Neural crest cell (in vitro differentiated cells): ENCODE data around the gene GPR85. TPM values are rescaled to one million over a fixed set of nuclear protein-coding genes. Genes with fewer than 3 reads are reported as not detected.

Experiments
- DNase-seq: peaks from one replicate; pipeline ENCODE4 v3.0.0; 2021; ENCODE audit warnings: low read depth, mixed read lengths, low spot score
- H3K27ac Mint-ChIP-seq: one replicate; pipeline ENCODE4 v1.8.0; 2021; ENCODE audit warnings: mild to moderate bottlenecking, mixed read lengths; ENCODE audit not compliant: unreplicated experiment
- H3K27me3 Mint-ChIP-seq: 2 replicates; pipeline ENCODE4 v1.8.0; 2021; ENCODE audit warnings: low read depth, mild to moderate bottlenecking, mixed read lengths
- H3K36me3 Mint-ChIP-seq: 2 replicates; pipeline ENCODE4 v1.8.0; 2021; ENCODE audit warnings: low read depth, mild to moderate bottlenecking, mixed read lengths
- H3K4me1 Mint-ChIP-seq: 2 replicates; pipeline ENCODE4 v1.8.0; 2021; ENCODE audit warnings: mixed read lengths
- H3K4me3 Mint-ChIP-seq: one replicate; pipeline ENCODE4 v1.8.0; 2021; ENCODE audit warnings: mild to moderate bottlenecking, mixed read lengths
- H3K9me3 Mint-ChIP-seq: 2 replicates; pipeline ENCODE4 v1.8.0; 2021; ENCODE audit warnings: mixed read lengths
- CTCF ChIP-seq: fragments of 200-600 bp; sonication (generic); conservative IDR thresholded peaks from 2 replicates; pipeline ENCODE4 v1.5.0; 2021; ENCODE audit warnings: antibody characterized with exemption, mild to moderate bottlenecking
- long read RNA-seq: library from polyadenylated mRNA; unstranded; transcript quantifications from one replicate; pipeline ENCODE4 v2.0.0, GENCODE V29; 2020
- total RNA-seq: library from RNA; stranded (reverse); gene quantifications from 2 replicates; pipeline ENCODE4 v1.2.1, GENCODE V29; 2021

GPR85 gene
- total RNA-seq = 1.6 and 2.5 TPM in 2 replicates
- long read RNA-seq, full-length matches to known transcripts = 5 of 5 reads
- long read RNA-seq, partial matches to known transcripts = 0 of 5 reads
- long read RNA-seq, other reads (novel, unspliced or antisense) = 0 of 5 reads

- H3K36me3 Mint-ChIP-seq = no peaks in the 10 kb centered on the region
- DNase-seq = peak; percentile 66
- peak within 1 kb of the TSS; percentile 89 for H3K4me3 Mint-ChIP-seq
- peak within 1 kb of the TSS; percentile 71 for H3K27ac Mint-ChIP-seq
- peaks cover 29% of the 10 kb centered on the region for H3K4me1 Mint-ChIP-seq
- H3K9me3 Mint-ChIP-seq = no peaks in the 10 kb centered on the region
- H3K27me3 Mint-ChIP-seq = no peaks in the 10 kb centered on the region
- TF ChIP-seq CTCF = no peak
These were observed at the start of gene GPR85 for GRCh38 chr7:113086431-113086888. Gene GPR85, minus strand, starts transcription at chr7:113086827. Its CDS starts 2,106 bp downstream, at chr7:113084721.

GRCh38 chr7:113134025-113134424, 47.4 kb upstream of the GPR85 start:
- peaks cover 2% of the 10 kb centered on the region for H3K27me3 Mint-ChIP-seq
- H3K36me3 Mint-ChIP-seq = no peaks in the 10 kb centered on the region
- H3K4me1 Mint-ChIP-seq = no peaks in the 10 kb centered on the region
- H3K4me3 Mint-ChIP-seq = no peak overlapping the region
- no peak for TF ChIP-seq CTCF
- DNase-seq = no peak
- H3K9me3 Mint-ChIP-seq = no peaks in the 10 kb centered on the region
- H3K27ac Mint-ChIP-seq = no peak overlapping the region

- Mint-ChIP-seq H3K27me3 (peaks cover 2% of the 10 kb centered on the region), H3K27ac (no peak overlapping the region), H3K36me3 (no peaks in the 10 kb centered on the region), H3K9me3 (no peaks in the 10 kb centered on the region), H3K4me1 (no peaks in the 10 kb centered on the region), H3K4me3 (no peak overlapping the region)
- no peak for TF ChIP-seq CTCF
- no peak for DNase-seq
These were observed 44.7 kb upstream of the GPR85 start for GRCh38 chr7:113131367-113131766.

- no peak for TF ChIP-seq CTCF
- H3K27me3 Mint-ChIP-seq = peaks cover 2% of the 10 kb centered on the region
- no peak overlapping the region for H3K27ac Mint-ChIP-seq
- no peak overlapping the region for H3K4me3 Mint-ChIP-seq
- no peaks in the 10 kb centered on the region for H3K9me3 Mint-ChIP-seq
- no peaks in the 10 kb centered on the region for H3K4me1 Mint-ChIP-seq
- DNase-seq = no peak
- H3K36me3 Mint-ChIP-seq = no peaks in the 10 kb centered on the region
These were observed 41.4 kb upstream of the GPR85 start for GRCh38 chr7:113128031-113128430.

- Mint-ChIP-seq H3K4me3 (no peak overlapping the region), H3K36me3 (no peaks in the 10 kb centered on the region), H3K4me1 (no peaks in the 10 kb centered on the region), H3K9me3 (no peaks in the 10 kb centered on the region), H3K27ac (no peak overlapping the region), H3K27me3 (no peaks in the 10 kb centered on the region)
- DNase-seq = no peak
- no peak for TF ChIP-seq CTCF
These were observed 39.1 kb upstream of the GPR85 start for GRCh38 chr7:113125728-113126127.
